Lower lobe of right lung (tissue), 2 donors: Measurements from ENCODE around the gene FYN. TPM values are rescaled to one million over a fixed set of nuclear protein-coding genes. Genes with fewer than 3 reads are reported as not detected.

Experiments
- ATAC-seq, 2 donors: fragments of 200-7000 bp; cut with Tn5 transposase; one replicate each; pipeline ENCODE4 v1.9.1; 2020 to 2022; ENCODE audit warnings: mild to moderate bottlenecking in 2 of 2, moderate library complexity in 2 of 2
- DNase-seq: peaks from one replicate; pipeline ENCODE4 v3.0.0-alpha.2; 2020
- H3K27ac ChIP-seq: fragments of 200-600 bp; one replicate; pipeline ENCODE4 v1.8.0; 2022
- H3K27me3 ChIP-seq: fragments of 200-600 bp; one replicate; pipeline ENCODE4 v1.8.0; 2022; ENCODE audit warnings: low read depth
- H3K36me3 ChIP-seq: fragments of 200-600 bp; one replicate; pipeline ENCODE4 v1.8.0; 2022; ENCODE audit warnings: mild to moderate bottlenecking
- H3K4me1 ChIP-seq: fragments of 200-600 bp; one replicate; pipeline ENCODE4 v1.8.0; 2022
- H3K4me3 ChIP-seq: fragments of 200-600 bp; one replicate; pipeline ENCODE4 v1.8.0; 2022; ENCODE audit warnings: mild to moderate bottlenecking
- H3K9me3 ChIP-seq: fragments of 200-600 bp; one replicate; pipeline ENCODE4 v1.8.0; 2022
- intact Hi-C: fragments of 100-400 bp; cut with DNase I; formaldehyde crosslinking; loops from one replicate; pipeline ENCODE4 v1.11.0; 2022
- total RNA-seq: library from RNA; stranded (reverse); fragmentation: NEBNext Ultra II Directional; extraction: Animal tissue kit (Norgen Biotek cat#: 25700); gene quantifications from one replicate; pipeline ENCODE4 v1.2.1, GENCODE V29; 2021
- TF ChIP-seq, protein P1 (sequence below): fragments of 200-600 bp; IDR thresholded peaks from one replicate; pipeline ENCODE4 v1.8.0; 2022; ENCODE audit warnings: antibody characterized with exemption, mild to moderate bottlenecking
- donor health status: DM: no; HTN: yes; CAD: no; lungs with severe emphysema.

The FYN gene
- total RNA-seq, 1 donor from 2014 or later: 99.2 TPM

DNA sequence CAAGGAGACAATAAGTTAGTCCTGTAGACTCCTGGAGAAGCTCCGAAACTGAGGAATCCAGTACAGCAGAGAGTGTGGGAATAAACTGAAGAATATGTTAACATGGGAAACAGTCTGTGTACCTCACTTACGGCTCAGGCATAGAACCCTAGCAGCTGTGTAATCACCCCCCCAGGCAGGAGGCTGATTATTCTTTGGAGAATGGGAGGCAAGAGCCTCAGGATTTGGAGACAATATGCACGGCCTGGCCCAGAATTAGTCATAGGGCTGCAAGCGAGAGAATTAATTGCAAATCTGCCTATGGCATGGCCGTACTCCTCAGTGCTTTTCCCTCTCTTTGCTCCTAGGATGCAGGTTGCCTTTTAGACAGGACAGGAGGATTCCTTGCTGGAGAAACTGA is 27.5 kb upstream of the FYN start:
- DNase-seq (no peak), ATAC-seq (no peak)
- intact Hi-C loops: no loop called here
- Histone ChIP-seq H3K9me3 (no peaks in the 10 kb centered on the region), H3K4me1 (no peaks in the 10 kb centered on the region), H3K27ac (no peak overlapping the region), H3K27me3 (no peaks in the 10 kb centered on the region), H3K4me3 (no peak overlapping the region), H3K36me3 (no peaks in the 10 kb centered on the region)
- TF ChIP-seq, protein P1, sequence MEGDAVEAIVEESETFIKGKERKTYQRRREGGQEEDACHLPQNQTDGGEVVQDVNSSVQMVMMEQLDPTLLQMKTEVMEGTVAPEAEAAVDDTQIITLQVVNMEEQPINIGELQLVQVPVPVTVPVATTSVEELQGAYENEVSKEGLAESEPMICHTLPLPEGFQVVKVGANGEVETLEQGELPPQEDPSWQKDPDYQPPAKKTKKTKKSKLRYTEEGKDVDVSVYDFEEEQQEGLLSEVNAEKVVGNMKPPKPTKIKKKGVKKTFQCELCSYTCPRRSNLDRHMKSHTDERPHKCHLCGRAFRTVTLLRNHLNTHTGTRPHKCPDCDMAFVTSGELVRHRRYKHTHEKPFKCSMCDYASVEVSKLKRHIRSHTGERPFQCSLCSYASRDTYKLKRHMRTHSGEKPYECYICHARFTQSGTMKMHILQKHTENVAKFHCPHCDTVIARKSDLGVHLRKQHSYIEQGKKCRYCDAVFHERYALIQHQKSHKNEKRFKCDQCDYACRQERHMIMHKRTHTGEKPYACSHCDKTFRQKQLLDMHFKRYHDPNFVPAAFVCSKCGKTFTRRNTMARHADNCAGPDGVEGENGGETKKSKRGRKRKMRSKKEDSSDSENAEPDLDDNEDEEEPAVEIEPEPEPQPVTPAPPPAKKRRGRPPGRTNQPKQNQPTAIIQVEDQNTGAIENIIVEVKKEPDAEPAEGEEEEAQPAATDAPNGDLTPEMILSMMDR: no peak

GRCh38 chr6:111899531-111899930 is 26.3 kb upstream of the FYN start:
- no peak for ATAC-seq
- intact Hi-C loops: no loop called here
- TF ChIP-seq, protein P1: no peak
- H3K4me1 ChIP-seq: no peaks in the 10 kb centered on the region
- H3K4me3 ChIP-seq: no peak overlapping the region
- no peak for DNase-seq
- H3K9me3 ChIP-seq: no peaks in the 10 kb centered on the region
- no peak overlapping the region for H3K27ac ChIP-seq
- no peaks in the 10 kb centered on the region for H3K27me3 ChIP-seq
- no peaks in the 10 kb centered on the region for H3K36me3 ChIP-seq

- ATAC-seq: no peak
- no peak for DNase-seq
- Histone ChIP-seq H3K4me3 (no peak overlapping the region), H3K27me3 (no peaks in the 10 kb centered on the region), H3K9me3 (no peaks in the 10 kb centered on the region), H3K4me1 (no peaks in the 10 kb centered on the region), H3K27ac (no peak overlapping the region), H3K36me3 (no peaks in the 10 kb centered on the region)
- intact Hi-C loops: no loop called here
- TF ChIP-seq, protein P1: no peak
These were observed 25.2 kb upstream of the FYN start for GRCh38 chr6:111898452-111898851.

DNA sequence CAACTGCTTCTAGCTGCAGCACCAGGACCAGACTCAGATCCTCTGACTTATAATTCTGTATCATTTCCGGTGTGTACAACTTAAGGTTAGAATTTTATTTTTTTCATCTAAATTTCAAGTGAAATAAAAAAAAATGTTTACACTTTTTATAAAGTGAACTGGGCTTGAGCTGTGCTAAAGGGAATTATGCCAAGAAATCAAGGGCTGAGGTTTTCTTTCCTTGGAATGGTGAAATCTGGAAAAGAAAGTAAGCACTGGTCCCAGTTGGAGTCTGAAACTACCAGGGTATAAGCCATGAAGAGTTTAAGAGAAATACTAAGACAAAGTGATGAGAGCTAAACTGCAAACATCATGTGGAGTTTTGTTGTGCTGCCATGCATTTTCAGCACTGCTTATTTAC is 21.7 kb upstream of the FYN start:
- Histone ChIP-seq H3K27me3 (no peaks in the 10 kb centered on the region), H3K4me1 (no peaks in the 10 kb centered on the region), H3K9me3 (no peaks in the 10 kb centered on the region), H3K27ac (no peak overlapping the region), H3K4me3 (no peak overlapping the region), H3K36me3 (no peaks in the 10 kb centered on the region)
- TF ChIP-seq, protein P1: no peak
- DNase-seq (no peak), ATAC-seq (no peak)
- intact Hi-C loops: no loop called here

- H3K4me1 ChIP-seq: no peaks in the 10 kb centered on the region
- TF ChIP-seq, protein P1: no peak
- intact Hi-C loops: no loop called here
- no peak overlapping the region for H3K27ac ChIP-seq
- H3K4me3 ChIP-seq: no peak overlapping the region
- no peaks in the 10 kb centered on the region for H3K36me3 ChIP-seq
- H3K9me3 ChIP-seq: no peaks in the 10 kb centered on the region
- H3K27me3 ChIP-seq: no peaks in the 10 kb centered on the region
- no peak for ATAC-seq
- DNase-seq: no peak
These were observed 21.0 kb upstream of the FYN start for GRCh38 chr6:111894272-111894671.

GRCh38 chr6:111892431-111892830 is 19.2 kb upstream of the FYN start:
- Histone ChIP-seq H3K27me3 (no peaks in the 10 kb centered on the region), H3K27ac (no peak overlapping the region), H3K36me3 (no peaks in the 10 kb centered on the region), H3K4me1 (no peaks in the 10 kb centered on the region), H3K9me3 (no peaks in the 10 kb centered on the region), H3K4me3 (no peak overlapping the region)
- intact Hi-C loops: no loop called here
- DNase-seq (no peak), ATAC-seq (no peak)
- TF ChIP-seq, protein P1: no peak
